ENCODE data around the gene TNKS1BP1.
"Not testable (repeated sequence)": the region's sequence is repeated elsewhere in the genome, so short reads cannot be mapped to it uniquely, and the experiment has no call there.

The TNKS1BP1 gene

DNA sequence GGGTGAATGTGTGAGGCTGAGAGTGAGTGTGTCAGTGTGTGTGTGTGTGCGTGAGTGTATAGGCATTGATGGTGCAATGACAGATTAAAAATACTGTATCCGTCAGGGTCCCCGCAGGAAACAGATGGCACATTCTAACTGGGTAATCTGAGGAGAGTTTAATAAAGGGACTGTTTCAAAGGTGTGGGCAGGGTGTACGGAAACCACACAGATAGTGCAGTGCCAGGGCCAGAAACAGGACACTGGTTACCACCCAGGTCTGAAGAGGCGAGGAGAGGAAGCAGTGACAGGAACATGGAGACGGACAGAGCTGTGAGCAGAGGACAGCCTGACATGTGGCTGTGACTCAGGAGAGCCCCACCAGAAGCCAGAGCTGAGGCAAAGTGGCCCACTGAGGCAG is 29.9 kb upstream of the TNKS1BP1 start:
- no peak for DNase-seq

GRCh38 chr11:57353852-57354251 is 29.1 kb upstream of the TNKS1BP1 start:
- no peak for DNase-seq

DNA sequence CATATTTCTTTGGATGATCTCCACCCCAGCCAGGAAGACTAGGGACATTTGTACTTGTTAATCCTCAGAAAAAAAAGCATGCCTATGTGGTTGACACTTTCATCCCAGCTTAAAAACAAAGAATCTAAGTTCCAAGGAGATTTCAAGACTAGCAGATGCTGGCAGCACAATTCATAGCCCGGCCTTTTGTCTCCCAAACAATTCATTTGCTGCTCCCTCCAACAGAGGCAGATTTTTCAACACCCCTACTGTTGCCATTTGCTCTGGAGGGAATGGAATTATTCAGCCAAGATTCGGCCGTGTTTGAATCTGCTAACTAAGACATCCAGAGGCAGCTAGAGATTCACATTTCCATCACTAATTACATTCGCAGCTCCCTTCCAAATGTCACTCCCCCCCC is 28.7 kb upstream of the TNKS1BP1 start:
- no peak for DNase-seq

DNA sequence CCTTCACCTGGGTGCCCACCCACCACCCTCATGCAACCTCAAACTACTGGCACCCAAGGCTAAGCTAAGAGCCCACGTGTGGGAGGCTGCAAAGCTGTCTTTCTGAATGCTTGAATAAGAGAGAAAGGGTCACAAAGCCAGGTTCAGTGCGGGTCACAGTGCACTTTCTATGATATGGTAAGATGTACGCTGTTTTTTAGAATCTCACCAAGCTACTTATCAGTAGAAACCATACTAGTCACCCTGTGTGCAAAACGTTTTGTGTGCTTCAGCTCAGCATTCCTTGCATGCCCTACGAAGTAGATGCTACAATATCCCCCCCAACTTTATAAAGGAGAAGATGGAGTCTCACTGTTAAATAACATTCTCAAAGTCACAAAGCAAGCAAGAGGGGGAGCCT is 28.3 kb upstream of the TNKS1BP1 start:
- DNase-seq, result no peak

DNA sequence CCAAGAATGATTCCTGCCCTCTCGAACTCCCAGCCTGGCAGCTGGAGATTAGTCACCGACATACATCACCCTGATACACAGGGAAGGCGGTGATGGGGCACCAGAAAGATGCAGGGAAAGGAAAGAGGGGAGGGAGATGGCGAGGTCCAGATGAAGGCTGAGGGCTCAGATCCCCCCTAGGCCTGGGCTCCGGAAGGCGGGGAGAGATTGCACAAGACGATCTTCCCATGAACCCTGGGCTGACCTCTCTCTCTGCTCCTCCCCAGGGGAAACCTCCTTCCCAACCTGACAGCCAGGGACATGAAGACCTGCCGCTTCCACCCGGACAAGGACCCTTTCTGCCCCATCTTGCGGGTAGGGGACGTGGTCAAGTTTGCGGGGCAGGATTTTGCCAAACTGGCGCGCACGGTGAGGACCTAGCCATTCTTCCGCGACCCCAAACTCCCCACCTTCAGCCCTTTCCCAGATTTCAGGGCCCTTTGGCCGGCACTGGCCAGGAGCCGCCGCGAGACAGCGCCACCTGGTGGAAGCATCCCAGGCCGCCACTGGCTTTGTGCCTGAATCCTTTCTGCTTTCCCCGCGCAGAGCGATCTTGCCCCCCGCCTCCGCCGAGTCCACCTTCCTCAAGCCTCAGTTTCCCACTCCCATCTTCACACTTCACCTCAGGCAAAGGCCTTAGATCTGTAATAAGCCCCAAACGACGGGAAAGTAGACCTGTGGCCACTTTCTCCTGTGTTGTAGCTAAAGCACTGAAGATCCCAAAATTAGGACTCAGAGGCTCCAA is 24.9 kb upstream of the TNKS1BP1 start:
- peak; percentile 37 to 64 for DNase-seq

- DNase-seq, result no peak
Measured at GRCh38 chr11:57348636-57349313, 24.0 kb upstream of the TNKS1BP1 start.

DNA sequence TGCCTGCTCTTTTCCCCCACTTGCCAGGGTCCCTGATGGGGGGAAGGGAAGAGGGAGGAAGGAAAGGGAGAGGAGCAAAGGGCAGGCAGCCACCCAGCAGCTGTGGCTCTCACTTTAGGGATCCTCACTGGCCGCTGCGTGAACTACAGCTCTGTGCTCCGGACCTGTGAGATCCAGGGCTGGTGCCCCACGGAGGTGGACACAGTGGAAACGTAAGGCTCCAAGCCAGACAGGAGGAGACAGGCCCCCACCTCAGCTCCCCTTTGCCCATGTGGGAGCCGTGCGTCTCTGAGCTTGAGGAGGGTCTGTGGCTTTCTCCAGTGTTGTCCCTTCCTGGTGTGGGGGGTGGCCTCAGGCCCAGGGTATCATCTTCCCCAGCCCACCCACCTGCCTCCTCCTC is 23.3 kb upstream of the TNKS1BP1 start:
- no peak for DNase-seq

- DNase-seq, result no peak
Measured at GRCh38 chr11:57347336-57347735, 22.6 kb upstream of the TNKS1BP1 start.

DNA sequence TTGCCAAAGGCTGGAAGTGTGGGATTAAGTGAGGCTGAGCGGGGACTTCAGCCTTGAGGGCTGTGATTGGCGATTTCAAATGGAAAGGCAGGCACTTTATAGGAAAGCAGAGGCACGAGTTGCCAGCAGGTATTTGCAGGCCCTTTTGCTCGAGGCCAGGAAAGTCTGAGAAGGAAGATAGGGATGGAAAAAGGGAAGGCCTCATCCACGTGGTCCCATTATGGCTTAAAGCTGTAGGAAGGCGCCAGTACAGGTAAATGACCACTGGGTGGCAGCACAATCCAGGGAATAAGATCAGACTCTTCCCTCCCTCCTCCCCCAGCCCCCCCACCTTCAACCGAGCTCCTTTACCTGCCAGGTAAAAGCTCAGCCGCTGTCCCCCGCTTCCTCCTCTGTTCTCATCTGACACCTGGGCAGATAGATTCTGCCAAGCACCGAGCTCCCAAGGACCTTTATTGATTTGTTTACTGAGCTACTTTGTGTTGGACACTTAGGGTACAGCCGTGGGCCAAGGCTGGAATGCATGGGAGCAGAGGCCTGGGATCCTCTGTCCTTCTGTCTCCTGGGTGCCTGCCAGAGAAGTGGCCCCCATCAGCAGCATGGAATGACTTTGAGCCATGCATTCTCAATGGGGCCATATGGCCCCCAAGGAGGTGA is 20.9 kb upstream of the TNKS1BP1 start:
- DNase-seq, result peak; percentile 66 to 67

DNA sequence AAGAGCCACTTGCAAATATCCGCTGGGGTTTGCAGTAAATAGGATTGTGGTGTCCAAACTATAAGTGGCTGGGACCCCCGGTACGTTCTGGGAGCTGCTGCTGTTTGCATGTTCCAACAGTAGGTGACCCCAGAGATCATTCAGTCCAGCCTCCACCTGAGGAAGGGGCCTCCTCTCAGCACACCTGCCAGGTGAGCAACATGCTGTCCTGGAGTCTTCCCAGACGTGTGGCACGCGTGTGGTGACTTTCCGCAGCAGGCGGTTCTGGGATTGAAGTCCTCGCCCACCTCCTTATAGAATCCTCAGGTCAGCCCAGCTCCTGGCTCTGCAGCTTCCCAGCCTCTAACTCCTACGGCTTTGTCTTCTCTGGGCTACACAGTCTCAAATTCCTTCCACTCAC is 20.1 kb upstream of the TNKS1BP1 start:
- DNase-seq, result no peak

DNA sequence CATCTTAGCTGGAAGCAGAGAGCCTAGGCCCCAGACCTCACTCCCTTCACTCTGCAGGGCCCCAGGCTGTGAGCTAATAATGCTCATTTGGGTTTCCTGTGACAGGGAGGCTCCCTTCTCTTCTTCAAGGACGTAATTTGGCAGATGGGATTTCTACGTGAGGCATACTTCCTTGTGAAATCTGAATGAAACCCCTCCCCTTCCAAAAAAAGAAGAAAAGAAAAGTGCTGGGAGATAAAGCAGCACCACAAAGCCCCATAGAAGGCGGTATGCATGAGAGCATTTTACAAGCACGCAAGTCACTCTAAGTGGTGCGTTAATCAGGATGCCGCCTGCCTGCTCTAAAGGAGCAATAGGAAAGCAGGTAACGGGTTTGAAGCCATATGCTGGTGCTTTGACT is 19.1 kb upstream of the TNKS1BP1 start:
- no peak for DNase-seq

DNA sequence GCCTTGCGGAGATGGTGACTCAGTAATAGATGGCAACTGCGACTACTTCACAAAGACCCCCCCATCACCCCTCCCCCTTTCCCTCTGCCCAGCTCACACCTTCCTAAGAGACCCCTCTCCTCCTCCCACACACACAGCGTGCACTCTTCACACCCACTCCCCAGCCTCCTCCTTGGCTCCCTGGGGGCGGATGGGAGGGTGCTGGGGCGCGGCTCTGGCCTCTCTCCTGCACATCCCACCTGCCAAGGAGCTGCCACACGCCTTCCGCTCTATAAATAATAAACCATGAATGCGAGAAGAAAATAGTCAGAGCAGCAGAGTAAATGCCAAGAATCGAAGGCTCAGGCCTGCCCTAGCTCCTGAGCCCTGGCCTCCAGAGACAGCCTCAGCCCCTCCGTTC is 17.9 kb upstream of the TNKS1BP1 start:
- no peak for DNase-seq

DNA sequence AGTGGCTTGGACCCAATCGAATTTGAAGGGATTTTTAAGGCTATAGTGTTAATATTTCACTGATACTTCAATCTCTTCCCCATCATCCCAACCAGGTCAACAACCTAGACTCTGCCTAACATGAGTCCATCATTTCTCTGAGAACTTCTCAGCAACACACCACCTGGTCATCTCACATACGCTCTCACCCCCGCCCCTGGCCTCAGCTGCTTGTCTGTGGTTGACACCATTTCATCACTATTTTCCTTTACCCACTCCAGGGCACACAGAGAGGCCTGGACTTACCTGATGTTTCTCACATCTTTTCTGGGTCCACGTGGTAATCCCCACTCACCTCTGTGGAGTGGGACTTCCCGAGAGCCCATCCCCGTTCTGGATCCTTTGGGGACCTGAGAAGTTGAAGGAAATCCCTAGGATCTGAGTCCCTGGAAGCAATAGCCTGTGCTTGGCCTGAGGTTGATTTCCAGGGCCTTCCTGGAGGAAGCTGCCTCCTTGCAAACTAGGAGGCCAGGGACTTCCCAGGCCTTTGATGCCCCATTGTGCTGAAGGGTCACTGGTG is 16.6 kb upstream of the TNKS1BP1 start:
- no peak for DNase-seq

DNA sequence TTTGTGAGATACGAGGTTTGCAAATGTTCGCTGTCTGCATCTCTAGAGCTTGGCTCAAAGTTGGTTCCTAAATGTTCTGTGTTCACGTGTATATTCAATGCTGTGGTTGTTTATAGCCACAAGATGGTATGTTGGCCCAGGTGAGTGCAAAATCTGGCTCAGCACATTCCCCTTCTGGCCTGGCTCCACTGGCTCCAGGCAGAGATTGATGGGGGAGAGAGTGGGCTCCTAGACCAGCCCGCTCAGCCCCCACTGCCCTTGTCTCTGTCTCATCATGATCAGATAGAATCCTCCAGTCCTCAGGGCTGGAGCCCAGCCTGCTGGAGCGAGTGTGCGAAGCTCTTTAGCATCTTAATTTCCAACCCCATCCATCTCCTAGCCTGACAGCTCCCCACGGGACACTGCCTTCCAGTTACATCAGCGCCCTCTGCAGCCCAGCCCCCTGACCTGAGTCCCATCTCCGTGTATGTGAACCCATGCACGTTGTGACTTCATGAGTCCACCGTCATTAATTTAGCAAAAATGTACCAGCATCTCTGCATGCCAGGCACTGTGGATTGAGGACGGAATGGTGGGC is 15.4 kb upstream of the TNKS1BP1 start:
- no peak for DNase-seq

DNA sequence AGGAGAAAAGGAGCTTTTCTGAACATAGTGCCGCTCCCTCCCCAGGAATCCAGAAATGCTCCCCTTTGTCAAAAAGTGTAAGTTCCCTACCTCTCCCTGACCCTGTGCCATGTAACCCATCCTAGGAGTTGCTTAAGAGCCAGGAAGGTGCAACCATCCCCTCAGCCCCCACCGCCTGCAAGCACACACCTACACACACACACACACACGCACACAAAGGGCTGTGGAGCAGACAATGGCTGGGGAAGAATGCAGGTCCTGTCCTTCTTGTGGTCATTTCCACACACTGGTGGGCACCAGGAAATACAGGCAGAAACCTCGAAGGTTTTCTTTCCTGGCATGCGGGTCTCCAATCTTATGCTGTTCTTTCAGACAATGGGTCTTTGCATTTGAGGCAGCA is 14.6 kb upstream of the TNKS1BP1 start:
- DNase-seq, result no peak

DNA sequence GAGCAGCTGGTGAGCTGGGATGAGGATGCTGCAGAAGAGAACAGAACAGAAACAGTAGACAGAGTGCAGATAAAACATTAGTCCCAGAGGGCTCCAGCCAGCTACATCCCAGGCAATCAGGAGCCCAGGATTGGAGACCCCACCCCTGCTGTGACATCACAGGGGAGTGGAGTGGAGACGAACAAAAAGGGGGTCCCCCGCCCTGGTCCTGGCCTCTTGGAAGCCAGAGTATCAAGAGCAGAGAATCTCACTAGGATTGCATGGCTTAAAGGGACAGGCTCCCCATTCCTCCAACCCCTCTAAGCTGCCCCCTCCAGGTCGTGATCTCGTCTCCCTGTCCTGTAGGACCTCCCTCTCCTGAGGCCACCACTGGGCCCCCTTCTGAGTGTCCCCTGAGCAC is 13.4 kb upstream of the TNKS1BP1 start, which contains the start of gene P2RX3:
Gene P2RX3 (plus strand): TSS at position 211 of the 400 bp plus-strand sequence. CDS start 199 bp downstream, outside the sequence.
- no peak for DNase-seq

GRCh38 chr11:57336856-57337255 is 12.1 kb upstream of the TNKS1BP1 start:
- DNase-seq, result not testable (repeated sequence)

DNA sequence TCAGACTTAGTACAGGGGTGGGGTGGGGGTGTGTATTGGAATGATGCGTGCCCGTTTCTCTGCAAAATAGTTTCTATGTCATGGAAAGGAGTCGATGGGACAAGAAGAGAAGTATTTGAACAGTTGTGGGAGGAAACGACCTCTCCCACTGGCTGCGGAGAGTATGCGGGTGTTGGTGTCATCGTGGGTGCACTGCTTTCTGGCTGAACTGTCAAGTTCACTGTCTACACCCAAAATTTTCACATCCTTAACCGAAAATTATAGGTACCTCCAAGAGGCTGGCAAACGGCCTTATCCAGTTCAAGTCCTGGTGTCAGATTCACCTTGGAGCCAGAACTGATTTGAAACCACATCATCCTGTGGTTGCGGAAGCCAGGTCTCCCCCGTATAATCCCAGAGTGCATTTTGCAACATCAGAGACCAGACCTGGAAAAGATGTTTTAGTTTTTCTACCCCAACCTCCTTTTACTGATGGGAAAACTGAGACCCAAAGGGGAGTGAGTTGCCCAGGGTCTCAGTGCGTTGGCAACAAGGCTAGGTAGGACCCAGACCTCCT is 11.4 kb upstream of the TNKS1BP1 start:
- peak in 1 of 2 experiments; percentile 20 for DNase-seq

- DNase-seq, result peak; percentile 82 to 88
Measured at GRCh38 chr11:57335343-57336110, 10.8 kb upstream of the TNKS1BP1 start, which contains the start of gene SSRP1. TSS of gene SSRP1 (minus strand) at chr11:57335892. CDS start at chr11:57335121, 771 bp downstream.

GRCh38 chr11:57335023-57335342 is 10.2 kb upstream of the TNKS1BP1 start:
- no peak for DNase-seq

GRCh38 chr11:57332694-57333440 is 8.1 kb upstream of the TNKS1BP1 start:
- DNase-seq, result no peak

Measured in stimulated activated CD4-positive, alpha-beta T cell treated with anti-CD3 and anti-CD28 coated beads, Interleukin-4, amount 100 ng/mL, for 4 hours (primary cell).